Upper lobe of left lung (tissue), 4 donors: ENCODE results near the gene ZZZ3.

Source experiments
- CTCF ChIP-seq, 6 experiments: fragments of 450-650 bp in 4 of 6; fragments of 200-600 bp in 2 of 6; sonication (generic) in 2 of 6; IDR thresholded peaks; one replicate each; pipeline ENCODE4 v1.5.1; 2016 to 2019; ENCODE audit warnings: antibody characterized with exemption in 6 of 6
- EP300 ChIP-seq, 4 donors: sonication (generic); formaldehyde crosslinking; IDR thresholded peaks; one replicate each; pipeline ENCODE4 v1.5.1; 2017; ENCODE audit warnings: antibody characterized with exemption in 4 of 4, control low read depth in 2 of 4
- POLR2A ChIP-seq, 4 donors: fragments of 450-650 bp; IDR thresholded peaks; one replicate each; pipeline ENCODE4 v1.5.1; 2016 to 2017; ENCODE audit warnings: antibody characterized with exemption in 4 of 4, mild to moderate bottlenecking in 2 of 4
- POLR2AphosphoS5 ChIP-seq, 2 donors: sonication (generic); formaldehyde crosslinking; IDR thresholded peaks; one replicate each; pipeline ENCODE4 v1.5.1; 2017; ENCODE audit warnings: antibody characterized with exemption in 2 of 2

GRCh38 chr1:77697441-77697840 is 15.0 kb upstream of the ZZZ3 start:
- TF ChIP-seq POLR2A (IDR thresholded peaks at IDR 0.05) (no peak), POLR2AphosphoS5 (IDR thresholded peaks at IDR 0.05) (no peak), CTCF (IDR thresholded peaks at IDR 0.05) (no peak), EP300 (IDR thresholded peaks at IDR 0.05) (no peak)
